ENCODE measurements around the gene WHAMM.

The WHAMM gene

DNA sequence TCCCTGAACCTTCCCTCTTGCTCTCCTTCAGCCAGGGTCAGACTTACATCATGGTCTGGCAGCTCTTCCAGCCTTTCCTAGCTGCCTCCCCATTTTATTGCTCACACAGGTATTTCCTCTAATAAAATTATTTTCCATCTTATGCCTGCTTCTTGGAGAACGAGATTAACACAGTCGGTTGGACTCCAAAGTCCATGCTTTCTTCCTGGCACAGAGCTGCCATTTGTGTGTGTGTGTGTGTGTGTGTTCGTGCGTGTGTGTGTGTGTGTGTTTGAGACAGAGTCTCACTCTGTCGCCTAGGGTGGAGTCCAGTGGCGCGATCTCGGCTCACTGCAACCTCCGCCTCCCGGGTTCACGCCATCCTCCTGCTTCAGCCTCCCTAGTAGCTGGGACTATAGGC is 19.1 kb upstream of the WHAMM start:
- DNase-seq (ENCODE audit: low spot score): no peak
- no peak overlapping the region for H3K27ac Mint-ChIP-seq
- peaks cover 31% of the 10 kb centered on the region for H3K27me3 Mint-ChIP-seq (ENCODE audit: low read depth)
- no peaks in the 10 kb centered on the region for H3K4me1 Mint-ChIP-seq (ENCODE audit: low read depth)
- H3K36me3 Mint-ChIP-seq (ENCODE audit: low read depth): no peaks in the 10 kb centered on the region
- peaks cover 8% of the 10 kb centered on the region for H3K9me3 Mint-ChIP-seq
- no peak overlapping the region for H3K4me3 Mint-ChIP-seq

DNA sequence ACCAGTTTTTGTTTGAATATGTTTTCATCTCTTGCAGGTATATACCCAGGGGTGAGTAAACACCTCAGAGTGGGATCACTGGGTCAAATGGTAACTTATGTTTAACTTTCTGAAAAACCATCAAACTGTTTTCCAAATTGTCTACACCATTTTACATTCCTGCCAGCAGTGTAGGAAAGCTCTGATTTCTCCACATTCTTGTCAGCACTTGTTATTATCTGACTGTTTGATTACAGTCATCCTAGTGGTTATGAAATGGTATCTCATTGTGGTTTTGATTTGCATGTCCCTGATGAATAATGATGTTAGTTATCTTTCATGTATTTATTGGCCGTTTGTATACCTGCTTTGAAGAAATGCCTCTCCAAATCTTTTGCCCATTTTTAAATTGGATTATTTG is 17.4 kb upstream of the WHAMM start:
- H3K36me3 Mint-ChIP-seq (ENCODE audit: low read depth): no peaks in the 10 kb centered on the region
- DNase-seq (ENCODE audit: low spot score): no peak
- H3K27me3 Mint-ChIP-seq (ENCODE audit: low read depth): peaks cover 28% of the 10 kb centered on the region
- peaks cover 8% of the 10 kb centered on the region for H3K9me3 Mint-ChIP-seq
- H3K4me1 Mint-ChIP-seq (ENCODE audit: low read depth): no peaks in the 10 kb centered on the region
- H3K27ac Mint-ChIP-seq: no peak overlapping the region
- H3K4me3 Mint-ChIP-seq: no peak overlapping the region

DNA sequence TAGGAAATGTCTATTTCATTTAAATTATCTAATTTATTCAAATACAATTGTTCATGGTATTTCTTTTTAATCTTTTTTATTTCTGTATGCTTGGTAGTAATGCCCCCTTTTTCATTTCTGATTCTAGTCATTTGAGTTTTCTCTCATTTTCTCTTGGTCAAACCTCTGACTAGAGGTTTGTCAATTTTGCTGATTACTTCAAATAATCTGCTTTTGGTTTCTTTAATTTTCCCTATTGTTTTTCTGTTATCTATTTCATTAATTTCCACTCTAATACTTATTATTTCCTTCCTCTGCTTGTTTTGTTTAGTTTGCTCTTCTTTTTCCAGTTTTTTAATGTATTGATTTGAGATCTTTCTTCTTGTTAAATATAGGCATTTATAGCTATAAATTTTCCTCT is 15.7 kb upstream of the WHAMM start:
- Mint-ChIP-seq H3K9me3 (peaks cover 8% of the 10 kb centered on the region), H3K4me3 (no peak overlapping the region), H3K27me3 (ENCODE audit: low read depth) (peaks cover 35% of the 10 kb centered on the region), H3K36me3 (ENCODE audit: low read depth) (no peaks in the 10 kb centered on the region), H3K4me1 (ENCODE audit: low read depth) (no peaks in the 10 kb centered on the region), H3K27ac (no peak overlapping the region)
- DNase-seq (ENCODE audit: low spot score): no peak

DNA sequence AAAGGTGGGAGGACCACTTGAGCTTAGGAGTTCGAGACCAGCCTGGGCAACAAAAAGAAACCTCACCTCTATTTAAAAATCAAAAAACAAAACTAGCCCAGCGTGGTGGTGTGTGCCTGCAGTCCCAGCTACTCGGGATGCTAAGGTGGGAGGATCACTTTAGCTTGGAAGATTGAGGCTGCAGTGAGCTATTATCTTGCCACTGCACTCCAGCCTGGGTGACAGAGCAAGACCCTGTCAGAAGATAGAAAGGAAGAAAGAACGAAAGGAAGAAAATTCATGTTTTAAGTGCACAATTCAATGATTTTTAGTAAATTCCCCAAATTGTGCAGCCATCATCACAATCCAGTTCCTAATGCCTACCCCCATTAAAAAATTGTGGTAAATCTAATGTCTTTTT is 11.3 kb upstream of the WHAMM start:
- Mint-ChIP-seq H3K27me3 (ENCODE audit: low read depth) (peaks cover 58% of the 10 kb centered on the region), H3K36me3 (ENCODE audit: low read depth) (no peaks in the 10 kb centered on the region)
- no peak for DNase-seq (ENCODE audit: low spot score)

DNA sequence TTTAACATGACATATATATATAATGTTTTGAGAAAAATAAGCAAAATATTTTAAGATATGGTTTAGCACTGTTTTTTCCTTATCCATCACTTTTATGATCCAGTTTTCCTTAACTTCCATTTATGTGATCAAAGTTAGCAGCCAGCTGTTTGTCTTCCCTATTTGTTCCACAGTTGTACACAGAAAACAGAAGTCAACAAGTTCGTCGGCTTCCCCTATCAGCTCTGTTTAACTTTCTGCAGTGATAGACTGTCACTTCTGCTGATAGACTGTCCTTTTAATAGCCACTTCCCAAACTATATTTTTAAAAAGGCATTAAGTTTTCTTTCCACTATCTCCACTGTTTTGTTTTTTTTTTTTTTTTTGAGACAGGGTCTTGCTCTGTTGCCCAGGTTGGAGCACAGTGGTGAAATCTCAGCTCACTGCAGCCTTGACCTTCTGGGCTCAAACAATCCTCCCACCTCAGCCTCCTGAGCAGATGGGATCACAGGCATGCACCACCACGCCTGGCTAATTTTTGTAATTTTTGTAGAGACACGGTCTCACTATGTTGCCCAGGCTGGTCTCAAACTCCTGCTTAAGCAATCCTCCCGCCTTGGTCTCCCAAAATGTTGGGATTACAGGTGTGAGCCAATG is 10.8 kb upstream of the WHAMM start:
- Mint-ChIP-seq H3K27me3 (ENCODE audit: low read depth) (peaks cover 60% of the 10 kb centered on the region), H3K4me3 (no peak overlapping the region), H3K36me3 (ENCODE audit: low read depth) (no peaks in the 10 kb centered on the region), H3K9me3 (peaks cover 8% of the 10 kb centered on the region), H3K4me1 (ENCODE audit: low read depth) (no peaks in the 10 kb centered on the region), H3K27ac (no peak overlapping the region)
- DNase-seq (ENCODE audit: low spot score): no peak

More for the DNA sequence above, 11.3 kb upstream of the WHAMM start:
- Mint-ChIP-seq H3K4me1 (ENCODE audit: low read depth) (no peaks in the 10 kb centered on the region), H3K4me3 (no peak overlapping the region), H3K27ac (no peak overlapping the region), H3K9me3 (peaks cover 8% of the 10 kb centered on the region)

DNA sequence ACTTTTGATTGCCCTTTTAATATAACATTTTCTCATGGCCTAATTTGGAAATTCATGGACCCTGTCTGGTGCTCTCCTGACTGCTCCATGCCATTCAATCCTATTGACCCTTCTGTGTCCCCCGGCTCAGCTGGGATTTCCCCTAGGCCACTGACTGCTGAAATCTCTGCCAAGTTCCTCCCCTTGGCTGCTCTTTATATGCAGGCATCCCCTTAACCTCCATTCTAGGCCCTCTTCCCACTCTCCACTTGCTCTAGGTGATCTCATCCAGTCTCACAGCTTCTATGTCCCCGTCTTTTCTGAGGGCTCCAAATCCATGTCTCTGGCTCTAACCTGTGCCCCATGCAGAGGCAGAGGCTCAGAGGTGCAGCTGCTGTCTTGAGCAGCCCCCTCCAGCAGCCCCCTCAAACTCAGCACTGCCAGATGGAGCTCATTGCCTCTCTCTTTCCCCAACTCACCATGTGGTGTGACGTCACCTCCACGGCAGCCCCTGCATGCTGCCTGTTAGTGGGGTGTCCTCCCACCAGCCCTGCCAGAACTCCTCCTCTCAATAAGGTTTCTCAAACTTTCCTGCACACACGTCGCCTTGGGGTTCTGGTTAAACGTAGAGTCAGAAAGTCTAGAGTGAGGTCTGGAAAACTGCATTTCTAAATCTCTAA is 10.1 kb upstream of the WHAMM start:
- Mint-ChIP-seq H3K4me3 (no peak overlapping the region), H3K4me1 (ENCODE audit: low read depth) (no peaks in the 10 kb centered on the region), H3K27ac (no peak overlapping the region), H3K27me3 (ENCODE audit: low read depth) (peaks cover 60% of the 10 kb centered on the region), H3K9me3 (peaks cover 2% of the 10 kb centered on the region), H3K36me3 (ENCODE audit: low read depth) (no peaks in the 10 kb centered on the region)
- DNase-seq (ENCODE audit: low spot score): no peak

DNA sequence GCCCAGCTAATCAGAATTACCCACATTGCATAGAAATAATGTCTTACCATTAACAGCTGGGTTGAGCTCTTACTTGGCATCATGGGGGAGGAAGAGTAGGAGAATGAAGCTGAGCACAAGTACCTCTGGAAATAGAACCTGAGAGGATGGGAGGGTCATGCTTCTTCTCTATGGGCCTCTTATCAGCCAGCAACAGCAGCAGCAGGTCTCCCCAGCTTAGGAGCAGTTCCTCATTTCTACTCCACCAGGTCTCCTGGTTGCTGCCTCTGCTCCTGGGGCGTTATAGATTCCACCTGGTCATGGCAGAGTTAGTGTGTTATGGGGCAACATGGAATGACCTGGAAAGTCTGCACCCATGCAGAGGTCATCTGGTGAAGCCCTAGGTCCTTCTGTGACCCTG is 6.9 kb upstream of the WHAMM start:
- peaks cover 74% of the 10 kb centered on the region for H3K27me3 Mint-ChIP-seq (ENCODE audit: low read depth)
- H3K36me3 Mint-ChIP-seq (ENCODE audit: low read depth): no peaks in the 10 kb centered on the region
- no peaks in the 10 kb centered on the region for H3K4me1 Mint-ChIP-seq (ENCODE audit: low read depth)
- DNase-seq (ENCODE audit: low spot score): no peak
- no peak overlapping the region for H3K4me3 Mint-ChIP-seq
- no peak overlapping the region for H3K27ac Mint-ChIP-seq
- H3K9me3 Mint-ChIP-seq: no peaks in the 10 kb centered on the region

DNA sequence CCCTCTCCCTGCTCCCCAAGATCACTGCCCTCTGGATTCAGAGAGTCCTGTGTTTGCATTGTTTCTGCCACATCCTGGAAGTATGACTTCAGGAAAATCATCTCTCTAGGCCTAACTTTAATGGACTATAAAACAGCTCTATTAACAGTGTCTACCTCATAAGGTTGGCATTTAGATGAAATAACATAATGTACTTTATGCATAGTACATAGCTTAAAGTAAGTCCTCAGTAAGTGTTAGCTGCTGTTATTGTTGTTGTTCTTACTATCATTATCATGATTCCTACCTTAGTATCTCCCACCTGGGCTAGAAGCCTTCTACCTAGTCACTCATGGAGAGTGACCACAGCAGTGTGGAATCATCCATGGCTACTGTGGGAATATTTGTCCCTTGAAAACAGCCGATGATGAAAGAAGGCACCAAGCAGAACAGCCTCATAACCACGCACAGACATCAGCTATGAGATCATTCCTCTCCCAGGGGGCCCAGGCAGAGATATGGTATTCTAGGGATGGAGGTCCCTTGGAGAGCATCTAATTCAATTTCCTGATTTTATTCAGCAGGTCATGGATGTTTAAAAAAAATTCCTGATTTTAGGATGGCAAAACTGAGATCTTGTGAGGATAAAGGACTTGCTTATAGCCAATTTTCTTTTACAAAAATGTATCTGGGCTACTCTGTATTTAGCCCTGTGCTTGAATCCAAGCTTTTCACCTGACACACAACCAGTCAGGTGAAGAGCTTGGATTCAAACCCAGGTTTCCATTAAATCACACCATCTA is 5.4 kb upstream of the WHAMM start:
- H3K27ac Mint-ChIP-seq: no peak overlapping the region
- H3K27me3 Mint-ChIP-seq (ENCODE audit: low read depth): peaks cover 69% of the 10 kb centered on the region
- peaks cover 3% of the 10 kb centered on the region for H3K4me1 Mint-ChIP-seq (ENCODE audit: low read depth)
- H3K9me3 Mint-ChIP-seq: no peaks in the 10 kb centered on the region
- H3K36me3 Mint-ChIP-seq (ENCODE audit: low read depth): no peaks in the 10 kb centered on the region
- no peak for DNase-seq (ENCODE audit: low spot score)
- H3K4me3 Mint-ChIP-seq: no peak overlapping the region

DNA sequence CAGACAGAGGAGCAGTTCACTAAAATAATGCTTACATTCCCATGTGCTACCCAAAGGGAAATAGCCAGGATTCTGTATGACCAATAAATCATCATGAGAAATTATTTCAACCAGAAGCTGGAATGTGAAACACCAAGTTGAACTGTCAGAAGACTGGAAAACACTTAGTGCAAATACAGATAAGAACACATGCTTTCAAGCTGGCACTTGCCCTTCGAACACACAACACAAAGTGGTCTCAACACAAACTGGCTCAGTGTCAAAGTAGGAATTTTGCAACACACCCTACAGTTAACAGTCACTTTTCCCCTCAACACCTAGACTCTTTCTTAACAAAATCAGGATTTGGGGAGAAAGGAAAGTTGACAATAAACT is 4.9 kb upstream of the WHAMM start:
- H3K27me3 Mint-ChIP-seq (ENCODE audit: low read depth): peaks cover 63% of the 10 kb centered on the region
- H3K4me1 Mint-ChIP-seq (ENCODE audit: low read depth): peaks cover 5% of the 10 kb centered on the region
- no peaks in the 10 kb centered on the region for H3K9me3 Mint-ChIP-seq
- no peak for DNase-seq (ENCODE audit: low spot score)
- no peaks in the 10 kb centered on the region for H3K36me3 Mint-ChIP-seq (ENCODE audit: low read depth)
- H3K4me3 Mint-ChIP-seq: no peak overlapping the region
- H3K27ac Mint-ChIP-seq: no peak overlapping the region

DNA sequence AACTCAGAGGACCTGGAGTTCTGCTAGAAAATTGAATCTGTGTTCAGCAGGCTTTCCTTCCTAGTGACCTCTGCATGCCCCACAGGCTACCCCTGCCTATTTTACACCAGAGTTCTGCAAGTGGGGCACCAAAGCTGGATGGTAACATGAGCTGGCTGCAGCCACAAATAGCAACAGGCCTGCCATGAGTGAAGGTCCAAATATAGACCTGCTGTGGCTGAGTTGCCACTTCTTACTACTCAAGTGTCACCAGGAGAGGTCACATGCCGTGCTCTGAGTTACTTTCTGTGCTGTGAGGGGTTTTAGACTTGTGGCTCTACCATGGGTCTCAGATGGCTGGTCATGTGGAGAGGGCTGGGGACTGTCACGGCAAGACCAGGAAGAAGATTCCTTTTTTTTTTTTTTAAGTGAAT is 3.4 kb upstream of the WHAMM start, which contains the start of gene FSD2:
FSD2 (minus strand) TSS at position 76 of the 413 bp plus-strand sequence. CDS start 18,679 bp downstream, outside the sequence.
- no peaks in the 10 kb centered on the region for H3K9me3 Mint-ChIP-seq
- H3K4me3 Mint-ChIP-seq: no peak within 1 kb of the TSS
- no peak within 1 kb of the TSS for H3K27ac Mint-ChIP-seq
- H3K27me3 Mint-ChIP-seq (ENCODE audit: low read depth): peaks cover 54% of the 10 kb centered on the region
- H3K36me3 Mint-ChIP-seq (ENCODE audit: low read depth): peaks cover 6% of the 10 kb centered on the region
- H3K4me1 Mint-ChIP-seq (ENCODE audit: low read depth): peaks cover 11% of the 10 kb centered on the region
- no peak for DNase-seq (ENCODE audit: low spot score)

DNA sequence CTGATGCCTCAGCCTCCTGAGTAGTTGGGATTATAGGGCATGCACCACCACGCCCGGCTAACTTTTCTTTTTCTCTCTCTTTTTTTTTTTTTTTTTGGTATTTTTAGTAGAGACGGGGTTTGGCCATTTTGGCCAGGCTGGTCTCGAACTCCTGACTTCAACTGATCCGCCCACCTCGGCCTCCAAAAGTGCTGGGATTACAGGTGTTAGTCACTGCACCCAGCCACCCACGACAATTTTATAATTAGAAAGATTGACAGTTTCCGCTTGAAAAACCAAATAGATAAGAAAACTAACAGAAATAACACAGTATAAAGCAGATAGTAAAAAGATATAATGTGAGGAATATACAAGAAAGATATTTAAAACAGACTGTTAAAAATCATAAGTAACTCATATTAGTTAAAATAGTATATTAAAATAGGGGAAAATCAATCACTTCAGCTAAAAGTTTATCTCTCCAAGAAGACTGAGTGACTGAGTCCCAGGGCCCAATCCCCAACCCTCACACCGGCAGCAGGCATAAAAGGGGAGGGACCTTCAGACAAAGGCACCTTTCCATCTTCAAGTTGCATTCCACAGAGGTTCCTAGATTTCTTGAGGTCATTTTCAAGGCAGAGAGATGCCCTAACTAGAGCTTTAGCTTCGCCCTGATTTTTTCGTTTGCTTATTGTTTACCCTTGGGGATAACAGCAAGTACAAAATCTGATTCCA is 1.4 kb upstream of the WHAMM start:
- no peak overlapping the region for H3K4me3 Mint-ChIP-seq
- H3K36me3 Mint-ChIP-seq (ENCODE audit: low read depth): peaks cover 20% of the 10 kb centered on the region
- no peak overlapping the region for H3K27ac Mint-ChIP-seq
- no peaks in the 10 kb centered on the region for H3K9me3 Mint-ChIP-seq
- DNase-seq (ENCODE audit: low spot score): no peak
- H3K4me1 Mint-ChIP-seq (ENCODE audit: low read depth): peaks cover 20% of the 10 kb centered on the region
- peaks cover 37% of the 10 kb centered on the region for H3K27me3 Mint-ChIP-seq (ENCODE audit: low read depth)

DNA sequence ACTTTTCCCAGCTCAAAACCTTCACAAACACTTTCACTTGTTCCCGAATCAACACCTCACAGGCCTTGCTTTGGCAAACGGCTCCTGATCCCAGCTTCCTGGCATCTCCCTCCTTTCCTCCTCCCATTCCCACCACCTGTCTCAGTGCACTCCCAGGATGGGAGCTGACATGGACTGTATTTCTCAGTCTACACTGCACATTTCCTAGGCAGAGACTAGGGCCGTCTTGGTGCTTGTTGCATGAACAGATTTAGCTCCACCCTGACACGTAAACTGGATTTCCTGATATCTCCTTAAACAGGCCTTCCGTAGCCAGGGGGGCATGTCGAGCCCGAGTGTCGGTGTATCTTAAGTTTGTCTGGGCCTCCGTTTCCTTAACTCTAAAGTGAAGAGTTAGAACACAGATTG is 790 bp upstream of the WHAMM start:
- no peak for DNase-seq (ENCODE audit: low spot score)
- Mint-ChIP-seq H3K36me3 (ENCODE audit: low read depth) (peaks cover 21% of the 10 kb centered on the region), H3K9me3 (no peaks in the 10 kb centered on the region), H3K4me1 (ENCODE audit: low read depth) (peaks cover 20% of the 10 kb centered on the region), H3K27ac (no peak overlapping the region), H3K27me3 (ENCODE audit: low read depth) (peaks cover 32% of the 10 kb centered on the region), H3K4me3 (no peak overlapping the region)

DNA sequence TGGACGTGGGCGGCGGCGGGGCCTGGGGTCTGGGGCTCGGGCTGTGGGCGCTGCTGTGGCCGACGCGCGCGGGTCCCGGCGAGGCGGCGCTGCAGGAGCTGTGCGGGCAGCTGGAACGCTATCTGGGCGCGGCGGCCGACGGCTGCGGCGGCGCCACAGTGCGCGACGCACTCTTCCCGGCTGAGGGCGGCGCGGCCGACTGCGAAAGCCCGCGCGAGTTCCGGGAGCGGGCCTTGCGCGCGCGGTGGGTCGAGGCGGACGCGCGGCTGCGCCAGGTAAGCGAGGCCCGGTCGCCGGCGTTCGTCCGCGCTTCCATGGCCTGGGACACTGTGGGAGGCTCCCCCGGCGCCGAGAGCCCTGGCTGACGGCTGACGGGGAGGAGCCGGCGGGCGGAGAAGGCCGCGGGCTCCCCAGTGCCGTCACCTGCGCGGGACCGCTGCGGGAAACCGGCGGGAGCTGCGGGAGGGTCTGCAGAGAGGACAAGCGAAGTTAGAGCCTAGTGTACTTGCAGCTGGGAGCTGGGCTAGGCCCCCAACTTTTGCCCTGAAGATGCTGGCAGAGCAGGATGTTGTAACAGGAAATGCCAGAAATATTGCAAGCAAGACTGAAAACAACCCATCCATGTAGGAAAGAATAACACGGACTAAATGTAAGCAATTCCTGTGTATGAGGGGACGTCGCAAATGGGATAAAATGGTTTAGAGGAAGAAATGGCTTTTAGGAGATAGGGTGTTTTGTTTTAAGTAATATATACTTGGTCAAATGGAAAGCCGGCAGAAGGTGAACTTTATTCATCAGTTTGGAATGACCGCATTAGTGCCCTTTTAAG is 847 bp downstream of the WHAMM start:
- Mint-ChIP-seq H3K36me3 (ENCODE audit: low read depth) (peaks cover 33% of the 10 kb centered on the region), H3K27ac (peak overlapping the region; percentile 96), H3K4me1 (ENCODE audit: low read depth) (peaks cover 20% of the 10 kb centered on the region), H3K9me3 (no peaks in the 10 kb centered on the region), H3K4me3 (peak overlapping the region; percentile 96), H3K27me3 (ENCODE audit: low read depth) (peaks cover 19% of the 10 kb centered on the region)
- peak; percentile 29 for DNase-seq (ENCODE audit: low spot score)

All from T-helper 2 cell treated with Interferon-gamma antibody and Interleukin-4, amounts not matched to agents 5 μg/mL and 100 μg/mL, for 36 hours (primary cell).